ENCODE data around the gene SFTPA1.
A peak's percentile ranks its signal among the peaks of the same experiment; 100 is the strongest.
"Not testable (repeated sequence)": the region's sequence is repeated elsewhere in the genome, so short reads cannot be mapped to it uniquely, and the experiment has no call there.

SFTPA1 gene

DNA sequence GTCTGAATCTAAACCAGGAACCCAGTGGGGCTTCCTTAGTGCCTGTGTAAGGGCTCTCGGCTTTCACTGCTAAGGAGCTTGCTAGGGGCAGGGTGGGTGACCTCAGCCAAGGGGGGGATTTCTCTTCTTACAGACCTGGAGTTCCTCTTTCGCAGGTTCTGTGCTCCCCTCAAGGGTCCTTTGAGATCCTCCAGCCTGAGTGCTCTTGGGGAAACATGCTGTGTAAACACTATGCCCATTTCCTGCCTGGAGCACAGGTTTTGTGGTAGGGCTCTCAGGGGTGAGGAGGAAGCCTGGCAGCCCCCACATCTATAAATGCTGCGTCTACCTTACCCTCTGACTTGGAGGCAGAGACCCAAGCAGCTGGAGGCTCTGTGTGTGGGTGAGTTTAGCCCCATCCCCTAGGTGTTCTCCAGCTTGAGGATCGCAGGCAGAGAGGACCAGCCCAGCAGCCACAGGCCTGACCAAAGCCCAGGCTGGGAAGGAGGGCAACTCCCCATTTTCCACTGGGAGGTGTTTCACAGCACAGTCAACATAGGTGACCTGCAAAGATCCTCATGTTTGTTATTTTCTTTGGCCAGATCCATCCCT is at the start of gene SFTPA1:
TSS of gene SFTPA1 (plus strand) at position 339 of the 591 bp plus-strand sequence. CDS start 887 bp downstream, outside the sequence.
- no peak for DNase-seq (ENCODE audit: low read depth)

DNA sequence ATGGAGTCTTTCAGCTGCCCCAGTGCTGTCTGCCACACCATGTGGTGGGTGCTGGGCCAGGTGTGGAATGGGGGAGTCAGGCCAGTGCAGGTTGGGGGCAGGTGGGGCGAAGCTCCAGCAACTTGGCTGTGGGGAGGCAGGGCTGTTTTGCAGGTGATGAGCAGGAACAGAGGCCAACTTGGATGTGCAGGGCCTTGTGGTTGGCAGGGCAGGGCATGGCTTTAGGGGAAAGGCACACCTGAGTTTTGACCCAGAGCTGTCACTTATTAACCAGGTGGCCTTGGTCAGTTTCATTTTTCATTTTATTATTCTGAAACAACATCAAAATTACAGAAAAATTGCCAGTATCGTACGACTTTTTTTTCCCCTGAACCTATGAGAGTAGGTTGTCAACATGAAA is 49.5 kb upstream of the SFTPA1 start:
- DNase-seq (ENCODE audit: low read depth): no peak

DNA sequence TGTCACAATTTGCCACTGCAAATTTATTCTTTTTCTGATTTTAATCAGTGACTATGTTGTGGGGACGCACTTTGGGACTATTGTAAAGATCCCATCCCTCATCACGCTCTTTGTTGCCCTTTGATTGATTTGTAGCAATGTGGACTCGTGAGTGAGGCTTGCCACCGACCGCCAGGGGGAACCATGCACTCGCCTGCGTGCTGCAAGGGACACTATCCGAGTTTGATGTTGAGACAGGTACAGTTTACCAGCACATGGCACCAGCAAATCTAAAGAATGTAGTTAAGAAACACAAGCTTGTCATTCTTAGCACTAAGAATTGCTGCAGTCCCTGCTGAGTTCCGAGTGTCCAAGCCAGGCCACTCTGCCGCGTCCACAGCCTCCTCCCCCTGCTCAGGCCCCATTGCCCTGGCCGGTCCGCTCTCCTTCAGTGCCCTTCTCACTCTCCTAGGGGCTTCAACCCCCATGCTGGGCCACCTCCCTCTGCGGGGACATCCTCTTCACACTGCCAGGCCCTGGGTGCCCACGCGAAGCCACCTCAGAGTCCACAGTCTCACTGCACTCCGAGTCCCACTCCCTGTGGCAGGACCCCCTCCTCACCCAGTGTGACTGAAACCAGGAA is 48.5 kb upstream of the SFTPA1 start:
- DNase-seq (ENCODE audit: low read depth): peak; percentile 35

DNA sequence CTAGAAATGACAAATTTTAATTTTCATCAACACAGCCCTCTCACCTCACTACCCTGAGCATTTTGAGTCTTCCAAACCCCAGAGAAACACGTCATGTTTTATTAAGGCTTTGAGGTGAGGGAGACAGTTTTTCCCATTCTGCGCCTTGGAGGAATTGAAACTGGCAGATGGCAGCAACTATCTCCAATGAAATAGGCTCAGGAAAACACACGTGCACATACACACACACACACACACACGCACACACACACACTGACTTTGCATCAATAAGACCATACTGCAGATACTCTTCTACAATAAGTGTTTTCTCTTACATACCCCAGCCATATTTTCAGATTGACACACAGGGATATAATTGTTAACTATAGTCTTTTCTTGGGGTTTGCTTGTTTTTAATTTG is 47.3 kb upstream of the SFTPA1 start:
- DNase-seq (ENCODE audit: low read depth): no peak

DNA sequence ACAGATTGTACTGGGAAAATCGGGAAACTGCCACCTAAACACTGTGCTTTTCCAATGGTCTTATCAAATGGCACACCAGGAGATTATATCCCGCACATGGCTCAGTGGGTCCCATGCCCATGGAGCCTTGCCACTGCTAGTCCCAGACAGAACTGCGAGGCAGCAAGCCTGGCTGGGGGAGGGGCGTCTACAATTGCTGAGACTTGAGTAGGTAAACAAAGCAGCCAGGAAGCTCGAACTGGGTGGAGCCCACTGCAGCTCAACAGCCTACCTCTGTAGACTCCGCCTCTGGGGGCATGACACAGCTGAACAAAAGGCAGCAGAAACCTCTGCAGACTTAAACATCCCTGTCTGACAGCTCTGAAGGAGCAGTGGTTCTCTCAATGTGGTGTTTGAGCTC is 40.1 kb upstream of the SFTPA1 start:
- not testable (repeated sequence) for DNase-seq (ENCODE audit: low read depth)

DNA sequence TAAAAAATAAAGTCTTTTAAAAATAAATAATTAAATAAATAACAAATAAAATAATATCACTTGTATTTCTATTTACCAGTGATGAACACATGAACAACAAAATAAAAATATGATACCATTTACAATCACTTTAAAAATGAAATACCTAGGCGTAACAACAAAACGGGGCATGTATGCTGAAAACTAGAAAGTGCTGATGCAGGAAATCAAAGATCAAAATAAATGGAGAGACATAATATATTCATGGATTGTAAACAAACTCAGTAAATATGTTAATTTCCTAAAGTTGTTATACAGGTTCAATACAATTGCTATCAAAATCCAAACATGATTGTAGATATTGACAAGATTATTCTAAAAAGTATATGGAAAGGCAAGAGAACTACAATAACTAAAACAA is 31.4 kb upstream of the SFTPA1 start:
- no peak for DNase-seq (ENCODE audit: low read depth)

DNA sequence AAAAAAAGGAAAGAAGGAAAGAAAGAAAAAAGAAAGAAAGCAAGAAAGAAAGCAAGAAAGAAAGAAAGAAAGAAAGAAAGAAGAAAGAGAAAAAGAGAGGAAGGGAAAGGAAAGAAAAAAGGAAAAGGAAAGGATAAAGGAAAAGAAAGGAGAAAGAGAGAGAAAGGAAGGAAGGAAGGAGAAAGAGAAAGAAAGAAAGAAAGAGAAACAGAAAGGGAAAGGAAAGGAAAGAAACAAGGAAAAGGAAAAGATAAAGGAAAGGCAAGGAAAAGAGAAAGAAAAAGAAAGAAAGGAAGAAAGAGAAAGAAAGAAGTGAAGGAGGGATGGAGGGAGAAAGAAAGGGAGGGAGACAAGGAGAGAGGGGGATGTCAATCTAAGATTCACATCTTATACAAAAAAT is 29.7 kb upstream of the SFTPA1 start:
- no peak for DNase-seq (ENCODE audit: low read depth)

DNA sequence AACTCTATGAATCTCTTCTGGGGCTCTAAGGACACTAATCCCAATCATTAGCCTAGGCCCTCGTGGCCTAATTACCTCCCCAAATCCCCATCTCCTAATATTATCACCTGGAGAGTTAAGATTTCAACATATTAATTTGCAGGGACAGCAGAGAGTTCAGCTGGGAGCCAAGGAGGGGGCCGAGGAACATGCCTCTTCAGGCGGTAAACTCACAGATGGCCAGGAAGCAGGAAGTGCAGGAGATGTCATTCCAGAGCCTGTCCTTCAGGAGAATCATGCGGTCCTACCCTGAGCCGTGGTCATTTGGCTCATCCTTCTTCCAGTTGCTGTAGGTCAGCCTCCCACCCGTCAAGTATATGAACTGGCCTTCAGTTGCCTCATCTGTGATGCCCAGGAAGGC is 28.6 kb upstream of the SFTPA1 start:
- DNase-seq (ENCODE audit: low read depth): no peak

DNA sequence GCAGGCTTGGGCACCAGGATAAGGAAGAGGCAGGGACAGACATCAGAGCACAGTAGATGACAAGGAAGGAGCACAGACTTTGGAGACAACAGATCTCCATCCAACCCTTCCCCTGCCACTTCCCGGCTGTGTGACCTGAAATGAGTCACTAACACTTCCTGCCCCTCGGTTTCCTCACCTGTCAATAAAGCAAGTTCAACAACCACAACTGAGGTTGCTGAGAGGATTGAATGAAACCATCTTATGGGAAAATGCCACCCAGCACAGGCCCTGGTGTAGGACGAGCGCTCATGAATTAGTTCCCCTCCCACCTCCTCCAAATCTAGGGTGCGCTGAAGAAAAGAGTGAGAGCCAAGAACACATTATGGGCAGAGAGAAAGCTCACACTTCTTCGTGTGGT is 27.8 kb upstream of the SFTPA1 start:
- DNase-seq (ENCODE audit: low read depth): not testable (repeated sequence)

DNA sequence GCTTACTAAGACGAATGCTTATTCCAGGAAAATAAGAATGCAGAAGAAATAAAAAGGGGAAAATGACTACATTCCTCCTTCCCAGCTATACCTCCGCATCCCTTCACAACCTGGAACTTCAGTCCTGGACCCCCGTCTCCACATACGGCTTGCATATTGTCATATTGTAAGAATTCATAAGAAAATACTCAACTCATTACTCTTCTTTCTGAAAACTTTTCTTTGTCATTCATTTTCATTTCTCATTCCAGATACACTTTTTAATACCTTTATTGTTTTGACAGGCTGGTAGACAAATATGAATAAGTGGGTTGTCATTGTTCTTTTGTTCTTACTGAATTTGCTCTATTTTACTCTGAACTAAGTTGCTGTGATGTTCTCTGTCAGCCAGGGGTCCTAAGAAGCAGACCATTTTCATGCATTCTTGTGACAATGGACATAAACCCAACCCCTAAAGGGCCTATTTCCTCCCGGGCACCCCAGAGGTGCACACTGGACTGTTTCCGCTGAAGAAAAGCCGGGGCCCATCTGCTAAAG is 27.2 kb upstream of the SFTPA1 start:
- no peak for DNase-seq (ENCODE audit: low read depth)

DNA sequence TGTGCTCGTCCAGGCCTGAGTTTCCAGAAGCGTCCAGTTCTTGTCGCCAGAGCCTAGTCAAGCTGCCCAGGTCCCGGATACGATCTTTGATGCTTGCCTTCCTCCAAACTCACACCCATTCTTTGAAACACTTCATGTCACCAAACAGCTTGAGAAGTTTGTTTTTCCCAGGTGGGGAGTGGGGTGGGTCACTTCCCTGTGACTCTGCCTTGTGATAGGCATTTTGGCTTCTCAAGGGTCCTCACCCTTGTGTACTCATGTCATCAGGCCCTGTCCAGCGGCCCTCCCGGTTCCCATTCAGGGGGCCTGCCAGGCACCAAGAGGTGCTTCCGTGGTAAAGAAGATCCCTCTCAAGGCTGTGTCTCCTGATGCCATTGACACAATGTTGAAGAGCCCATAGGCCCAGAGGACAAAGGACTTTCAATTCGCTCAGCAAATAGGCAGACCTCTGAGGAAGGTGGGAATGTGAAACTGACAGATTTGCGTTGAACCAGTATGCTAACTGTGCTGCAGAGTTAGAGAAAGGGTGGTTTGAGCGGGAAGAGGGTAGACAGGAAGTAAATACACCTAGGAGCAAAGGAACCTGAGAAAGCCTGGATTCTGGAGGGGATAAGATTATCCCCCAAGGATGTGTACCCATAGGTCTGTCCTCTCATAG is 24.7 kb upstream of the SFTPA1 start:
- no peak for DNase-seq (ENCODE audit: low read depth)

DNA sequence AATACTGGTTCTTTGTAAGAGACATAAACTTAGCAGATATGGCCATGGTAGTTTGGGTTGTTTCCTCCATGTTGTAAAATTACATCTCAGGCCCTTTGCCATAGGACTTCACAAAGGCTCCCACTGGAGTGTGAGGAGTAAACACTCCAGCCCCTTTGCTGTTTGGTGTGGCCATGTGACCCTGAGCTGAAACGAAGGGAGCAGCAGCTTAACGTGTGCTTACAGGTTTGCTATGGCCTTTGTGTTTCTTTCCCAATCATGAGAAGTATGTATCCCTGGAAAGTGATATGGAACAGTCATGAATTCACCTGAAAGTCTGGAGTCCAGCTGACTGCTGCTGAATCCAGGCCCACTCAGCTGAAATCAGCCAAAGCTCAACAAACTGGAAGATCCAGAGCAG is 23.8 kb upstream of the SFTPA1 start:
- DNase-seq (ENCODE audit: low read depth): no peak

DNA sequence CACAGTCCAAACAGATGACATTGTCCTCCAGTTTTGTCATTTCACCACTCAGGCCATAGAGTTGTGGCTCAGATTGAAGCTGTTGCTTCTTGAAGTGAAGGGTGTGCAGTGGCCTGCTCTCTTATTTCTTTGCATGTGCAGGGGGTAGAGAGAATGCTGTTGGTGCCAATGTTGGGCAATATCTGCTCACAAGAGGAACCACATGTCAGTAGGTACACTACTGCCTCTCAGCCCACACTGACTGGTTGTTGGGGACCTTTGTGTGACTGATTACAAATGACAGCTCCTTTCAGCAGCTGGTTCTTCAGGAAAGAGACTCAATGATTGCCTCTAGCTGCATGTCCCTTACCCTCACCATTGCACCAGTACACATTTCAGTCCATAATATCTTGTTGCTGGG is 21.9 kb upstream of the SFTPA1 start:
- no peak for DNase-seq (ENCODE audit: low read depth)

DNA sequence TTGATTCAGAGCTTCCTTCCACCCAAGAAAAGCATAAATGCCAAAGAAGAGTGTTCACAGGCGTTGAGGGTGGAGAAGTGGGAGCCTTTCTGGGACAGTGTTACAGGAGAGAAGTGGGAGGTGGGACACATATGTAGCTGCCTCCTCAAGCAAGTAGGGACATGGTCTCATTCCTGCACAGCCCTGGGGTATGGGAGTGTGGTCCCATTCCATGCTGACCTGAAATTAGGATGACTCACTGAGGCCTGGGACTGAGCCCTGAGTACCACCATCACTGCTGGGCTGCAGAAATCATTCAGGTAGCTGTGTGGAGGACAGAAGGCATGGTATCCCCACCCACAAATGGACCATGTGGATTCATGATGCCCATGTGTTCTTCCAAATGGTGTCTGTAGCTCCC is 17.4 kb upstream of the SFTPA1 start:
- DNase-seq (ENCODE audit: low read depth): no peak

DNA sequence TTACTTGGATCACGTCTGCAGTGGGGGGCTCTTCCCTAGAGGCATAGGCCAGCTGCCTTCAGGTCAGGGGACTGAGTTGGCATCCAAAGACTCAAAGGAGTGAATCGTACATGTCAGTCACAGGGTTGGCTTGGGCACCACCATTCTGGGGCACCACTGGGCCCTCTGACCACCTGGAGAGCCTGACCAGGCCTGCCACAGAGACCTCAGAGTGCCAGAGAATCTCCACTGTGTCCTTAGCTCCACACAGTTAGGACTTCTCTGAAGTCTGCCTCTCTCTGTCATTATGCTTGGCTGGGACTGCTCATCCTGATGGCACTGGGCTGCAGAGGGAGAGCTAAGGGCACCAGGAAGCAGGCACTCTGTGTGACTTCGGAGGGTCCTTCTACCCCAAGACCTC is 16.2 kb upstream of the SFTPA1 start:
- not testable (repeated sequence) for DNase-seq (ENCODE audit: low read depth)

DNA sequence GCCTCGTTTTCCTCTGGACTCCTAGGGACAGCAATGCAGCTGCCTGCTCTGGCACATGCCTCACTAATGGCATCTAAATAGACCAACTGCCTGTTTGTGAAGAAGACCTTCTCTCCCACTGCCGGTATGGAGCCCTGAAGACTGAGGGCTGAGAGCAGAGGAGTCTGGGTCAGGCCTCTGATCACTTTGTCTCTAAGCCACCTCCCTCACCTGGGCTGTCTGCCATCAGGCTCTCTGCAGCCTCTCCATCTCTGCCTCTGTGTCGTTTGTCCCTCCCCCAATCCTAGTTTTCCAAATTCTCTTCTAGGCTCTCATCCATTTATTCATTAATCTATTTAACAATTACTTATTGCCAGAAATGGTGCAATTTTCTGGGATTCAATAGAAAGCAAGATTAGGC is 15.2 kb upstream of the SFTPA1 start:
- no peak for DNase-seq (ENCODE audit: low read depth)

DNA sequence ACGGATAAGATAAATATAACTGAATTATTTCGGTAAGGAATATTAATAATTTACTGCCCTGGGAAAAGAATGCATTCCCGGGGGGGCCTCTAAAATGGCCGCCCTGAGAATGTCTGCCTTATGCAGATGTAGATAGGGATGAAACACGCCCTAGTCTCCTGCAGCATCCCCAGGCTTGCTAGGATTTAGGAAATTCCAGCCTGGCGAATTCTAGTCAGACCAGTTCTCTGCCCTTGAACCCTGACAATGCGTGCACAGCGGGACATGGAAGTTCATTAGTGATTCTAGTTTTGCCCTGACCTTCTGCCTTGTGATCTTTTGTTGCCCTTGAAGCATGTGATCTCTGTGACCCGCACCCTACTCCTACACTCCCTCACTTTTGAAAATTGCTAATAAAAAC is 11.1 kb upstream of the SFTPA1 start:
- not testable (repeated sequence) for DNase-seq (ENCODE audit: low read depth)

DNA sequence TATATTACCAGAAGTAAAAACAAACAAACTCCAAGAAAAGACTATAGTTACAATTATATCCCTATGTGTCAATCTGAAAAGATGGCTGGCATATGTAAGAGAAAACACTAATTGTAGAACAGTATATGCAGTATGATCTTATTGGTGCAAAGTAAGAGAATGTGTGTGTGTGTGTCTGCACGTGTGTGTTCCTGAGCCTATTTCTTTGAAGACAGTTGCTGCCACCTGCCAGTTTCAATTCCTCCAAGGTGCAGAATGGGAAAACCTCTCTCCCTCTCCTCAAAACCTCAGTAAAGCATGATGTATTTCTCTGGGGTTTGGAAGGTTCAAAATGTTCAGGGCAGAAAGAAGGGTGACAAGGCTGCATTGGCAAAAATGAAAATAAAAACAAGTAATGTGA is 8.8 kb upstream of the SFTPA1 start:
- no peak for DNase-seq (ENCODE audit: low read depth)

DNA sequence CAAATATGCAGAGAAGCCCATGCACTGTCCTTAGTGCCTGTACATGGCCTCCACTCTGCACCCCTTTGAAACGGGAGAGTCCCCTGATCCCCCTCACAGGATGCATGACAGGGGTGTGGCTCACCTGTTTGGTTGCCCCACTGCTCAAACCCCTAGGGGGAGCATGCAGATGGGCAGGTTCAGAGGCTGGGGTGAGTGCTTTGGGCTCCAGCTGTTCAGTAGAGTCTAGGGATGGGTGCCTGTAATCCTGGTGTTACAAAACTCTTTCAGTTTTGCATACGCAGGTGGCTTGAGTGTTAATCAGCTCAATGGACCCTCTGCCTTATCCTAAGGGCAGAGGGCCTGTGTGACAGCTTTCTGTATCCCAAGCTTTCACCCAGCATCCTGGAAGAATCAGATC is 7.8 kb upstream of the SFTPA1 start:
- no peak for DNase-seq (ENCODE audit: low read depth)

DNA sequence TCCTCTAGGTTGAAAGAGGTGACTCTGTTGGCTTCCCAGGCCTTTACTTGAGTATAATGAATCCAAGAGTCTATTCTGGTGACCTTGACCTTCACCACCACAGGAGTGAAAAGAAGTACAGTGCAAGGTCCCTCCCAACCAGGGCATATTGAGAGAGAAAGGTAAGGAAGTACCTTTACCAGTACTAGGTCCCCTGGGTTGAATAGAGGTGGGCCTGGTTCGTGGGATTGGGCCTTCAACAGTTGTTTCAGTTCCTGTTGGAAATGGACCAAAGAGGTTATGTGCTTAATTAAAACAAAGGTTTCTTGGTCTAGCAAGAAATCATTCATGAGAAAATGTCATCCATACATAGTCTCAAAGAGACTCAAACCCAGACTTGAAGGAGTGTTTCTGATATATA is 6.4 kb upstream of the SFTPA1 start:
- DNase-seq (ENCODE audit: low read depth): no peak

DNA sequence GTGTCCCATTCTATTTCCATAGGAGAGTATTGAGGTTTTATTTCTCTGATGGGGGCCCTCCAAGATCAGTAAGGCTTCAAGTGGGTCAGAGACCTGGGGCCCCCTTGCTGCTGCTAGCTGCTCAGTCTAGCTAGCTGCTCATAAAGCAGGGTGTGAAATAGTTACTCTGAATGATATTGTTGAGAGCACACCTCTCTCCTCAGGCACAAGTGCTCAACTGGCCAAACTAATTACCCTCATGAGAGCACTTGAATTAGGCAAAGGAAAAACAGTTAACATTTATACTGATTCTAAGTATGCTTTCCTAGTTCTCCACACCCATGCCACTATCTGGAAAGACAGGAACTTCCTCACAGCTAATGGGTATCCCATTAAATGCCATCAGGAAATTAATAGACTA is 5.4 kb upstream of the SFTPA1 start:
- no peak for DNase-seq (ENCODE audit: low read depth)

DNA sequence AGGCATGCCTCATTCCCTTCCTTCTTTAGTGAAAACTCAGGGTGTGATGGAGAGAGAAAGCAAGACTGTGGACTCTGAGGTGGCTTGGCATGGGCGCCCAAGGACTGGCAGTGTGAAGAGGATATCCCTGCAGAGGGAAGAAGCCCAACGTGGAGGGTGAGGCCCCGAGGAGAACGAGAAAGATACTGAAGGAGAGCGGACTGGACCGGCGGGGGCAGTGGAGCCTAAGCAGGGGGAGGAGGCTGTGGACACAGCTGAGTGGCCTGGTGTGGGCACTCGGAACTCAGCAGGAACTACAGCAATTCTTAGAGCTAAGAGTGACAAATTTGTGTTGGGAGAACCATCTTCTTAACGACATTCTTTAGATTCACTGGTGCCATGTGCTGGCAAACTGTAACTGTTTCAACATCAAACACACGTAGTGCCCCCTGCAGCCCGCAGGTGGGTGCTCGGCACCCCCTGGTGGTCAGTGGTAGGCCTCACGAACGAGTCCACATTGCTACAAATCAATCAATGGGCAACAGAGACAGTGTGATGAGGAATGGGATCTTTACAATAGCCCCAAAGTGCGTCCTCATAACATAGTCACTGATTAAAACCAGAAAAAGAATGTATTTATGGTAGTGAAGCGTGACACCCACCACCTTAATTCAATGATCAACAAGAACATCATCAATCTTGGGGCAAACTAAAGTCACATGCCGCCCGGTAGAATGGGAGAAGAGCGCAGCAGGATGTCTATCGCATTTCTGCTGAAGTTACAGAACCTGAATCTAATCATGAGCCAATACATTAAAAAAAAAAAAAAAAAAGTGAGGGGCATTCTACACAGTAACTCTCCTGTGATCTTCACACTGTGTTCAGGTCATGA is 2.0 kb upstream of the SFTPA1 start:
- no peak for DNase-seq (ENCODE audit: low read depth)
